ENCODE data around the gene GABRR3. TPM values are rescaled to one million over a fixed set of nuclear protein-coding genes. Genes with fewer than 3 reads are reported as not detected.
"Not testable (repeated sequence)": the region's sequence is repeated elsewhere in the genome, so short reads cannot be mapped to it uniquely, and the experiment has no call there.

Gene GABRR3
- total RNA-seq, 4 donors from 2014 or later = not detected

GRCh38 chr3:98013411-98014267 lies 21.5 kb downstream of the GABRR3 start:
- no peaks in the 10 kb centered on the region for H3K36me3 ChIP-seq
- H3K27me3 ChIP-seq = no peaks in the 10 kb centered on the region
- 15 to 22% methylated on average over 4 of the region's 4 CpGs for WGBS, 2 donors
- no peaks in the 10 kb centered on the region for H3K9me3 ChIP-seq
- H3K4me3 ChIP-seq = no peak overlapping the region
- intact Hi-C loops (cut with DNase I) = loop anchor here (5.0 kb wide), 1 partner anchor 36 kb away; no protein-coding TSS in a partner anchor
- no peak for DNase-seq
- peak in 1 of 6 experiments; percentile 20 for TF ChIP-seq CTCF (IDR thresholded peaks at IDR 0.05)
- TF ChIP-seq POLR2A (IDR thresholded peaks at IDR 0.05) = no peak
- peak overlapping the region; percentile 64 to 81 (median 72) for H3K27ac ChIP-seq
- peaks cover 16 to 46% (median 19%) of the 10 kb centered on the region in 3 donors for H3K4me1 ChIP-seq

- H3K4me1 ChIP-seq = peaks cover 16 to 40% (median 19%) of the 10 kb centered on the region in 3 donors
- WGBS, 2 donors = 30 to 36% methylated on average over 2 of the region's 2 CpGs
- intact Hi-C loops (cut with DNase I) = loop anchor here (5.0 kb wide), 1 partner anchor 36 kb away; no protein-coding TSS in a partner anchor
- H3K36me3 ChIP-seq = no peaks in the 10 kb centered on the region
- no peak overlapping the region for H3K4me3 ChIP-seq
- no peaks in the 10 kb centered on the region for H3K27me3 ChIP-seq
- DNase-seq = no peak
- no peak for TF ChIP-seq CTCF (IDR thresholded peaks at IDR 0.05)
- no peak for TF ChIP-seq POLR2A (IDR thresholded peaks at IDR 0.05)
- H3K9me3 ChIP-seq = no peaks in the 10 kb centered on the region
- H3K27ac ChIP-seq = peak overlapping the region; percentile 22 to 81 (median 71)
These were observed 22.1 kb downstream of the GABRR3 start for GRCh38 chr3:98012979-98013378.

GRCh38 chr3:98010883-98011449 lies 24.1 kb downstream of the GABRR3 start:
- H3K4me1 ChIP-seq = peaks cover 16 to 30% (median 19%) of the 10 kb centered on the region in 3 donors
- H3K27ac ChIP-seq, H3K4me3 ChIP-seq, H3K9me3 ChIP-seq, H3K36me3 ChIP-seq, H3K27me3 ChIP-seq, DNase-seq: not testable (repeated sequence)
- intact Hi-C loops (cut with DNase I) = loop anchor here (5.0 kb wide), 1 partner anchor 34 kb away; no protein-coding TSS in a partner anchor
- 93 to 95% methylated on average over 3 to 4 of the region's 4 CpGs for WGBS, 2 donors

GRCh38 chr3:98010194-98010882 lies 24.8 kb downstream of the GABRR3 start:
- no peaks in the 10 kb centered on the region for H3K36me3 ChIP-seq
- intact Hi-C loops (cut with DNase I) = loop anchor here (5.0 kb wide), 1 partner anchor 33 kb away; no protein-coding TSS in a partner anchor
- DNase-seq = no peak

More at GRCh38 chr3:98010194-98010882, 24.8 kb downstream of the GABRR3 start:
- no peak for TF ChIP-seq CTCF (IDR thresholded peaks at IDR 0.05)
- TF ChIP-seq POLR2A (IDR thresholded peaks at IDR 0.05) = no peak
- H3K27ac ChIP-seq = no peak overlapping the region
- WGBS, 2 donors = 79 to 80% methylated on average over 3 to 7 of the region's 7 CpGs
- H3K27me3 ChIP-seq = no peaks in the 10 kb centered on the region
- no peak overlapping the region for H3K4me3 ChIP-seq
- H3K4me1 ChIP-seq = peaks cover 16 to 30% (median 19%) of the 10 kb centered on the region in 3 donors
- no peaks in the 10 kb centered on the region for H3K9me3 ChIP-seq

Data from esophagus squamous epithelium (tissue), 5 donors.